ENCODE results near the gene ACOT7.
"Not testable (repeated sequence)": the region's sequence is repeated elsewhere in the genome, so short reads cannot be mapped to it uniquely, and the experiment has no call there.

Gene ACOT7

GRCh38 chr1:6391951-6392808 lies 1.4 kb downstream of the ACOT7 start:
- Histone ChIP-seq H3K9me3 (ENCODE audit: control insufficient read depth in 1 of 2, low read length in 2 of 2) (no peaks in the 10 kb centered on the region), H3K27ac (ENCODE audit: low read length) (no peak overlapping the region), H3K36me3 (ENCODE audit: control insufficient read depth in 1 of 2, insufficient read depth in 2 of 2, low read length in 2 of 2) (no peaks in the 10 kb centered on the region), H3K27me3 (ENCODE audit: low read depth, low read length) (no peaks in the 10 kb centered on the region), H3K4me1 (ENCODE audit: control insufficient read depth in 1 of 2, insufficient read depth in 2 of 2, low read length in 2 of 2) (peaks cover 4 to 13% of the 10 kb centered on the region in 2 donors), H3K4me3 (ENCODE audit: low read depth in 1 of 2, low read length in 2 of 2) (peak overlapping the region; percentile 2 to 63)

GRCh38 chr1:6389971-6390370 lies 3.6 kb downstream of the ACOT7 start:
- H3K4me1 ChIP-seq (ENCODE audit: control insufficient read depth in 1 of 2, insufficient read depth in 2 of 2, low read length in 2 of 2) = peaks cover 4 to 17% of the 10 kb centered on the region in 2 donors
- H3K27ac ChIP-seq (ENCODE audit: low read length) = no peak overlapping the region
- H3K4me3 ChIP-seq (ENCODE audit: low read depth in 1 of 2, low read length in 2 of 2) = no peak overlapping the region
- H3K9me3 ChIP-seq (ENCODE audit: control insufficient read depth in 1 of 2, low read length in 2 of 2) = no peaks in the 10 kb centered on the region
- no peaks in the 10 kb centered on the region for H3K27me3 ChIP-seq (ENCODE audit: low read depth, low read length)
- no peaks in the 10 kb centered on the region for H3K36me3 ChIP-seq (ENCODE audit: control insufficient read depth in 1 of 2, insufficient read depth in 2 of 2, low read length in 2 of 2)

- H3K27ac ChIP-seq (ENCODE audit: low read length) = peak overlapping the region; percentile 45
- H3K36me3 ChIP-seq (ENCODE audit: control insufficient read depth in 1 of 2, insufficient read depth in 2 of 2, low read length in 2 of 2) = no peaks in the 10 kb centered on the region
- no peak overlapping the region for H3K4me3 ChIP-seq (ENCODE audit: low read depth in 1 of 2, low read length in 2 of 2)
Measured at GRCh38 chr1:6386371-6386949, 7.1 kb downstream of the ACOT7 start.

GRCh38 chr1:6385488-6386191 lies 7.9 kb downstream of the ACOT7 start:
- Histone ChIP-seq H3K4me3 (ENCODE audit: low read depth in 1 of 2, low read length in 2 of 2) (no peak overlapping the region), H3K36me3 (ENCODE audit: control insufficient read depth in 1 of 2, insufficient read depth in 2 of 2, low read length in 2 of 2) (no peaks in the 10 kb centered on the region), H3K4me1 (ENCODE audit: control insufficient read depth in 1 of 2, insufficient read depth in 2 of 2, low read length in 2 of 2) (peaks cover 0 to 9% of the 10 kb centered on the region in 2 donors), H3K27me3 (ENCODE audit: low read depth, low read length) (no peaks in the 10 kb centered on the region), H3K27ac (ENCODE audit: low read length) (peak overlapping the region; percentile 45), H3K9me3 (ENCODE audit: control insufficient read depth in 1 of 2, low read length in 2 of 2) (peaks cover 0 to 2% of the 10 kb centered on the region in 2 donors)

More at GRCh38 chr1:6386371-6386949, 7.1 kb downstream of the ACOT7 start:
- peaks cover 0 to 2% of the 10 kb centered on the region in 2 donors for H3K9me3 ChIP-seq (ENCODE audit: control insufficient read depth in 1 of 2, low read length in 2 of 2)
- H3K4me1 ChIP-seq (ENCODE audit: control insufficient read depth in 1 of 2, insufficient read depth in 2 of 2, low read length in 2 of 2) = peaks cover 0 to 9% of the 10 kb centered on the region in 2 donors
- H3K27me3 ChIP-seq (ENCODE audit: low read depth, low read length) = no peaks in the 10 kb centered on the region

GRCh38 chr1:6384962-6385361 lies 8.6 kb downstream of the ACOT7 start:
- peak overlapping the region; percentile 7 for H3K27ac ChIP-seq (ENCODE audit: low read length)
- peaks cover 0 to 9% of the 10 kb centered on the region in 2 donors for H3K4me1 ChIP-seq (ENCODE audit: control insufficient read depth in 1 of 2, insufficient read depth in 2 of 2, low read length in 2 of 2)
- no peaks in the 10 kb centered on the region for H3K27me3 ChIP-seq (ENCODE audit: low read depth, low read length)
- no peak overlapping the region for H3K4me3 ChIP-seq (ENCODE audit: low read depth in 1 of 2, low read length in 2 of 2)
- no peaks in the 10 kb centered on the region for H3K36me3 ChIP-seq (ENCODE audit: control insufficient read depth in 1 of 2, insufficient read depth in 2 of 2, low read length in 2 of 2)
- peaks cover 0 to 2% of the 10 kb centered on the region in 2 donors for H3K9me3 ChIP-seq (ENCODE audit: control insufficient read depth in 1 of 2, low read length in 2 of 2)

- Histone ChIP-seq H3K9me3 (ENCODE audit: control insufficient read depth in 1 of 2, low read length in 2 of 2) (peaks cover 0 to 2% of the 10 kb centered on the region in 2 donors), H3K27ac (ENCODE audit: low read length) (no peak overlapping the region), H3K27me3 (ENCODE audit: low read depth, low read length) (no peaks in the 10 kb centered on the region), H3K4me3 (ENCODE audit: low read depth in 1 of 2, low read length in 2 of 2) (no peak overlapping the region), H3K36me3 (ENCODE audit: control insufficient read depth in 1 of 2, insufficient read depth in 2 of 2, low read length in 2 of 2) (no peaks in the 10 kb centered on the region), H3K4me1 (ENCODE audit: control insufficient read depth in 1 of 2, insufficient read depth in 2 of 2, low read length in 2 of 2) (peaks cover 0 to 9% of the 10 kb centered on the region in 2 donors)
Measured at GRCh38 chr1:6384135-6384534, 9.4 kb downstream of the ACOT7 start.

GRCh38 chr1:6380037-6380436 lies 13.5 kb downstream of the ACOT7 start:
- Histone ChIP-seq H3K4me3 (ENCODE audit: low read depth in 1 of 2, low read length in 2 of 2) (no peak overlapping the region), H3K36me3 (ENCODE audit: control insufficient read depth in 1 of 2, insufficient read depth in 2 of 2, low read length in 2 of 2) (no peaks in the 10 kb centered on the region), H3K9me3 (ENCODE audit: control insufficient read depth in 1 of 2, low read length in 2 of 2) (peaks cover 0 to 2% of the 10 kb centered on the region in 2 donors), H3K27me3 (ENCODE audit: low read depth, low read length) (no peaks in the 10 kb centered on the region), H3K27ac (ENCODE audit: low read length) (no peak overlapping the region), H3K4me1 (ENCODE audit: control insufficient read depth in 1 of 2, insufficient read depth in 2 of 2, low read length in 2 of 2) (peaks cover 0 to 6% of the 10 kb centered on the region in 2 donors)

- Histone ChIP-seq H3K27me3 (ENCODE audit: low read depth, low read length) (no peaks in the 10 kb centered on the region), H3K4me3 (ENCODE audit: low read depth in 1 of 2, low read length in 2 of 2) (no peak overlapping the region), H3K36me3 (ENCODE audit: control insufficient read depth in 1 of 2, insufficient read depth in 2 of 2, low read length in 2 of 2) (no peaks in the 10 kb centered on the region)
Measured at GRCh38 chr1:6378096-6378746, 15.3 kb downstream of the ACOT7 start.

GRCh38 chr1:6373961-6374720 lies 19.4 kb downstream of the ACOT7 start:
- H3K27ac ChIP-seq (ENCODE audit: low read length) = no peak overlapping the region
- H3K4me1 ChIP-seq (ENCODE audit: control insufficient read depth in 1 of 2, insufficient read depth in 2 of 2, low read length in 2 of 2) = no peaks in the 10 kb centered on the region
- H3K36me3 ChIP-seq (ENCODE audit: control insufficient read depth in 1 of 2, insufficient read depth in 2 of 2, low read length in 2 of 2) = no peaks in the 10 kb centered on the region
- H3K9me3 ChIP-seq (ENCODE audit: control insufficient read depth in 1 of 2, low read length in 2 of 2) = no peaks in the 10 kb centered on the region
- no peaks in the 10 kb centered on the region for H3K27me3 ChIP-seq (ENCODE audit: low read depth, low read length)
- H3K4me3 ChIP-seq (ENCODE audit: low read depth in 1 of 2, low read length in 2 of 2) = no peak overlapping the region

More at GRCh38 chr1:6378096-6378746, 15.3 kb downstream of the ACOT7 start:
- no peak overlapping the region for H3K27ac ChIP-seq (ENCODE audit: low read length)
- no peaks in the 10 kb centered on the region for H3K4me1 ChIP-seq (ENCODE audit: control insufficient read depth in 1 of 2, insufficient read depth in 2 of 2, low read length in 2 of 2)
- H3K9me3 ChIP-seq (ENCODE audit: control insufficient read depth in 1 of 2, low read length in 2 of 2) = no peaks in the 10 kb centered on the region

GRCh38 chr1:6372236-6372635 lies 21.3 kb downstream of the ACOT7 start:
- not testable (repeated sequence) for H3K4me3 ChIP-seq (ENCODE audit: low read depth in 1 of 2, low read length in 2 of 2); H3K27ac ChIP-seq (ENCODE audit: low read length); H3K4me1 ChIP-seq (ENCODE audit: control insufficient read depth in 1 of 2, insufficient read depth in 2 of 2, low read length in 2 of 2); H3K9me3 ChIP-seq (ENCODE audit: control insufficient read depth in 1 of 2, low read length in 2 of 2); H3K36me3 ChIP-seq (ENCODE audit: control insufficient read depth in 1 of 2, insufficient read depth in 2 of 2, low read length in 2 of 2); H3K27me3 ChIP-seq (ENCODE audit: low read depth, low read length)

All from muscle layer of duodenum (tissue), 2 donors.